GM19193 (cell line): Measurements from ENCODE around the gene TSC2.

Experiments
- POLR2A ChIP-seq: IDR thresholded peaks from 4 replicates; pipeline ENCODE4 v1.6.1; 2011; ENCODE audit not compliant: insufficient read depth, insufficient read length; ENCODE audit errors: extremely low read depth

The TSC2 gene

DNA sequence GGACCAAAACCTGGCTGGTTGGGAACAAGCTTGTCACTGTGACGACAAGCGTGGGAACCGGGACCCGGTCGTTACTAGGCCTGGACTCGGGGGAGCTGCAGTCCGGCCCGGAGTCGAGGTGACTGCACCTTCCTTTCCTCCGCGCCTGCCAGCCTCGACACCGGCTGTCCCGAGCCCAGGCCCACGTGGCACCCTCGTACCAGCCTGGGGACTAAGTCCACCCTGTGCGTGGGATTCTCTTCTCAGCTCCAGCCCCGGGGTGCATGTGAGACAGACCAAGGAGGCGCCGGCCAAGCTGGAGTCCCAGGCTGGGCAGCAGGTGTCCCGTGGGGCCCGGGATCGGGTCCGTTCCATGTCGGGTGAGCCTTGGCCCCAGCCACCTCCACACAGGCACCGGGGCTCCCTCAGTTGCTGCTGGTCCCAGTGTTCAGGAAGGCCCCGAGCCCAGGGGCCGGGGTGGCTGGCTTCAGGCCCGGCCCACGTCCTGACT is 31.6 kb downstream of the TSC2 start:
- TF ChIP-seq POLR2A, result no peak

- TF ChIP-seq POLR2A, result no peak
Observed at GRCh38 chr16:2079991-2080390, 32.2 kb downstream of the TSC2 start.

- TF ChIP-seq POLR2A, result no peak
Observed at GRCh38 chr16:2081201-2082084, 33.7 kb downstream of the TSC2 start.

- no peak for TF ChIP-seq POLR2A
Observed at GRCh38 chr16:2082171-2082982, 34.6 kb downstream of the TSC2 start.

GRCh38 chr16:2082983-2083364 is 35.2 kb downstream of the TSC2 start:
- TF ChIP-seq POLR2A, result no peak

GRCh38 chr16:2083409-2083808 is 35.6 kb downstream of the TSC2 start:
- TF ChIP-seq POLR2A, result no peak

DNA sequence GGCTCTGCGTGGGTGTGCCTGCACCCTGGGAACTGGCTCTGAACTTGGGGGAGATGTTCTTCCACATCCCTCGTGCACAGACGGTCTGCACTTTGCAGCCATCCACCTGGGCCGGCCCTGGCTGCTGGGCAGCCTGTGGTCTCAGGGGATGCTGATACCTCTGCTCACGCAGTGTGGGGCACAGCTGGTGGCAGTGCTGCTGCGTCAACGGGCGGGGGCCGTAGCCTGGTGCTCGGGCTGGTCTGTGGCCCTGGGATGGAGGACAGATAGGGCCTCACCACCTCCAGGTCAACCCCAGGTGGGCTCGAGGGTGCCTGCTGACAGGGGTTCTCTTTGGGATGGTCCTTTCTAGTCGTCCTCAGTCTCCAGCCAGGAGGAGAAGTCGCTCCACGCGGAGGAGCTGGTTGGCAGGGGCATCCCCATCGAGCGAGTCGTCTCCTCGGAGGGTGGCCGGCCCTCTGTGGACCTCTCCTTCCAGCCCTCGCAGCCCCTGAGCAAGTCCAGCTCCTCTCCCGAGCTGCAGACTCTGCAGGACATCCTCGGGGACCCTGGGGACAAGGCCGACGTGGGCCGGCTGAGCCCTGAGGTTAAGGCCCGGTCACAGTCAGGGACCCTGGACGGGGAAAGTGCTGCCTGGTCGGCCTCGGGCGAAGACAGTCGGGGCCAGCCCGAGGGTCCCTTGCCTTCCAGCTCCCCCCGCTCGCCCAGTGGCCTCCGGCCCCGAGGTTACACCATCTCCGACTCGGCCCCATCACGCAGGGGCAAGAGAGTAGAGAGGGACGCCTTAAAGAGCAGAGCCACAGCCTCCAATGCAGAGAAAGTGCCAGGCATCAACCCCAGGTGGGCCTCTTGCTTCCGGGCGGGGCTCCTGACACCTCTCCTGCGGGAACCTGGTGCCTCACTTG is 36.3 kb downstream of the TSC2 start:
- TF ChIP-seq POLR2A, result no peak

DNA sequence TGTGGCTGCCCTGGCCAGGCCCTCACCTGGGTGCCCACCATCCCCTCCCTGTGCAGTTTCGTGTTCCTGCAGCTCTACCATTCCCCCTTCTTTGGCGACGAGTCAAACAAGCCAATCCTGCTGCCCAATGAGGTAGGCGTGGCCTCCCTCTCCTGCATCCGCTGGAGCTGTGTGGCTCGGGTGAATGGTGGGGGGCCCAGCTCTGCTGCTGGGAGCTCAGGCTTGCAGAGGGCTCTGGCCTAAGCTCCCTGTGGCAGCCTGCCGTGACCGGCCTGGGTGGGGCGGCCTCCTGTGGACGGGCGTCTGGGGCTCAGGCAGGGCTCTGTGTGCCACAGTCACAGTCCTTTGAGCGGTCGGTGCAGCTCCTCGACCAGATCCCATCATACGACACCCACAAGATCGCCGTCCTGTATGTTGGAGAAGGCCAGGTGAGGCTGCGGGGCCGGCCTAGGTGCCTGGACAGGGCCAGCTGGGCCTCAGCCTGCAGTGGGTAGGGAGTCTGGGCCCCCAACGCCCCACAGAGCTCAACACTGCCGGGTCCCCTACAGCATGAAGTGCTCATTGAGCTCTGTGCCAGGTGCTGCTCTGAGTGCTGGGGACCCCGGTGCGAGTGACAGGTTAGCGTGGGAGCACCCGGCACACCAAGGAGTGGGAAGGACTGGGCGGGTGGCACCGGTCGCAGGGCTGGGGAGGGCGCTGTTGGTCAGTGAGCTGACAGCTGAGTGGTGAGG is 37.3 kb downstream of the TSC2 start:
- TF ChIP-seq POLR2A, result no peak

GRCh38 chr16:2085669-2086068 is 37.9 kb downstream of the TSC2 start:
- no peak for TF ChIP-seq POLR2A

- TF ChIP-seq POLR2A, result no peak
Observed at GRCh38 chr16:2086106-2086742, 38.4 kb downstream of the TSC2 start.

DNA sequence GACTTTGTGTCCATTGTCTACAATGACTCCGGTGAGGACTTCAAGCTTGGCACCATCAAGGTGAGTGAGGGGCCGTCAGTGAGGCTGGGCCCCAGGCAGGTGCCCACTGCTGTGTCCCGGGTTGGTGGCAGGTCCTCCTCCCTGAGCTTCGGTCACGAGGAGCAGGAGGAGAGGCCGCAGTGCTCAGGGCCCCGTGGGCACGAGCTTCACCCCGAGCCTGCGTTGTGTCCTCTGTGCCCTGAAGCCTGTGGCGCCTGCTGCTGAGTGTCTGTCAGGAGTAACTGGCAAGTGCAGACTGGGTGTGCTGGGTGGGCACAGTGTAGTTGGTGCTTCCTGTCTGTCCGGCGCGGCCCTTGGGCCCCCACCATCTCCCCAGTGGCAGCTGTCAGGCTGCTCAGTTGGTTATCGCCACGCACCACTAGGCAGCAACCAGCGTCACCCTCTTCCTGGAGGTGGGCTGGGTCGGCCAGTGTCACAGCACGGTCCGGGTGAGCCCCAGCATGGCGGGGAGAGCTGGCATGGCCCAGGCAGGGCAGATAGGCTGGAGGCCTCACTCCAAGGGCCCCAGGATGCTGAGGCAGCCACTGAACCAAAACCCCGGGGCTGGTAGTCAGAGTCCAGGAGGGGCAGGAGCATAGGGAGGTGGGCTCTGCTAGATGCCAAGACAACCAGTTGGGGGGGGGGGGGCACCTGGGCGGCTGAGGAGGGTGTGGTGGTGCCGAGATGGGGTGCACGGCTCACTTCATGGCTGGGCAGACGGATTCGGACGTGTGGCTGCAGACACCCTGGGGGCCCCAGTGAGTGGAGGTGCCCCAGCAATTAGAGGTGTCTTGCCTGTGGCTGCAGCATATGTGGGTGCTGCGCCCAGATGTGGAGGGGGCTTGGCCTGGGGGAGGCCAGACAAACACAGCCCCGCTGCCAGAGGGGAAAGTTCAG is 39.3 kb downstream of the TSC2 start:
- no peak for TF ChIP-seq POLR2A

- no peak for TF ChIP-seq POLR2A
Observed at GRCh38 chr16:2087748-2088631, 40.2 kb downstream of the TSC2 start.
